GM23248 (cell line): ENCODE results near the gene CBY3.
"Not testable (repeated sequence)": the region's sequence is repeated elsewhere in the genome, so short reads cannot be mapped to it uniquely, and the experiment has no call there.

ENCODE experiments used
- EZH2 ChIP-seq: fragments of 200-600 bp; sonication (generic); IDR thresholded peaks from 2 replicates; pipeline ENCODE4 v1.6.1; 2018; ENCODE audit warnings: antibody characterized with exemption, mild to moderate bottlenecking; ENCODE audit not compliant: insufficient read depth, poor library complexity, severe bottlenecking
- EZH2phosphoT487 ChIP-seq: fragments of 200-600 bp; sonication (generic); IDR thresholded peaks from 2 replicates; pipeline ENCODE4 v1.6.1; 2018; ENCODE audit warnings: antibody characterized with exemption, moderate library complexity, mild to moderate bottlenecking, low read depth; ENCODE audit not compliant: insufficient read depth

DNA sequence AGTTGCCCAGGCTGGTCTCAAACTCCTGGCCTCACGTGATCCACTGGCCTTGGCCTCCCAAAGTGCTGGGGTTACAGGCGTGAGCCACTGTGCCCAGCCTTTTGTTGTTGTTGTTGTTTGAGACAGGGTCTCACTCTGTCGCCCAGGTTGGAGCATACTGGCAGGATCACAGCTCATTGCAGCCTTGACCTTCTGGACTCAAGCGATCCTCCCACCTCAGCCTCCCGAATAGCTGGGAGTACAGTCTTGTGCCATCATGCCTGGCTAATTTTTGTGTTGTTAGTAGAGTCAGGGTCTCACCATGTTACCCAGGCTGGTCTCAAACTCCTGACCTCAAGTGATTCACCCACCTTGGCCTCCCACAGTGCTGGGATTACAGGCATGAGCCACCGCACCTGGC is 19.2 kb downstream of the CBY3 start:
- TF ChIP-seq EZH2, EZH2phosphoT487: not testable (repeated sequence)
